Tibial artery (tissue), 4 donors: ENCODE measurements around the gene CLNS1A.

Experiments used
- DNase-seq, 2 donors: peaks; one replicate each; pipeline ENCODE4 v3.0.0-alpha.2; 2019
- H3K27ac ChIP-seq, 2 donors: fragments of 200-600 bp; sonication (generic) in 1 of 2; 1 replicate in 1 of 2; 2 replicates in 1 of 2; pipeline ENCODE4 v1.5.1; 2018 to 2019; ENCODE audit warnings: mild to moderate bottlenecking in 1 of 2
- H3K27me3 ChIP-seq, 2 donors: fragments of 200-600 bp; sonication (generic) in 1 of 2; one replicate each; pipeline versions ENCODE4 v1.5.1 to v1.6.0; 2016 to 2019
- H3K36me3 ChIP-seq, 3 donors: fragments of 200-600 bp; sonication (generic) in 2 of 3; one replicate each; pipeline ENCODE4 v1.5.1; 2016 to 2019; ENCODE audit warnings: mild to moderate bottlenecking in 2 of 3
- H3K4me1 ChIP-seq, 4 donors: fragments of 200-600 bp; sonication (generic) in 2 of 4; 1 replicate in 3 of 4; 2 replicates in 1 of 4; pipeline ENCODE4 v1.5.1; 2016 to 2019
- H3K4me3 ChIP-seq, 2 donors: fragments of 200-600 bp; sonication (generic) in 1 of 2; 1 replicate in 1 of 2; 2 replicates in 1 of 2; pipeline ENCODE4 v1.5.1; 2018 to 2019; ENCODE audit warnings: mild to moderate bottlenecking in 2 of 2
- H3K9me3 ChIP-seq, 3 donors: fragments of 200-600 bp; sonication (generic) in 1 of 3; one replicate each; pipeline ENCODE4 v1.5.1; 2016 to 2019
- intact Hi-C: fragments of 100-400 bp; cut with DNase I; formaldehyde crosslinking; loops from one replicate; pipeline ENCODE4 v1.15.0; 2023; ENCODE audit warnings: low total_unique reads
- TF ChIP-seq, protein P1 (sequence below), 2 experiments: fragments of 200-600 bp in 1 of 2; fragments of 450-650 bp in 1 of 2; IDR thresholded peaks; one replicate each; pipeline ENCODE4 v1.5.1; 2017 to 2019; ENCODE audit warnings: antibody characterized with exemption in 2 of 2, mild to moderate bottlenecking in 1 of 2, moderate library complexity in 1 of 2

Gene CLNS1A

GRCh38 chr11:77637345-77638165 lies at the start of gene CLNS1A:
CLNS1A (minus strand) TSS chr11:77637794; CDS start chr11:77637714, 80 bp downstream.
- Histone ChIP-seq H3K4me1 (peaks cover 0 to 32% (median 19%) of the 10 kb centered on the region in 4 donors), H3K36me3 (no peaks in the 10 kb centered on the region), H3K9me3 (no peaks in the 10 kb centered on the region), H3K27me3 (no peaks in the 10 kb centered on the region), H3K27ac (peak within 1 kb of the TSS; percentile 80 to 87), H3K4me3 (peak within 1 kb of the TSS; percentile 94 to 96)
- DNase-seq = peak; percentile 89 to 91
- TF ChIP-seq, protein P1, sequence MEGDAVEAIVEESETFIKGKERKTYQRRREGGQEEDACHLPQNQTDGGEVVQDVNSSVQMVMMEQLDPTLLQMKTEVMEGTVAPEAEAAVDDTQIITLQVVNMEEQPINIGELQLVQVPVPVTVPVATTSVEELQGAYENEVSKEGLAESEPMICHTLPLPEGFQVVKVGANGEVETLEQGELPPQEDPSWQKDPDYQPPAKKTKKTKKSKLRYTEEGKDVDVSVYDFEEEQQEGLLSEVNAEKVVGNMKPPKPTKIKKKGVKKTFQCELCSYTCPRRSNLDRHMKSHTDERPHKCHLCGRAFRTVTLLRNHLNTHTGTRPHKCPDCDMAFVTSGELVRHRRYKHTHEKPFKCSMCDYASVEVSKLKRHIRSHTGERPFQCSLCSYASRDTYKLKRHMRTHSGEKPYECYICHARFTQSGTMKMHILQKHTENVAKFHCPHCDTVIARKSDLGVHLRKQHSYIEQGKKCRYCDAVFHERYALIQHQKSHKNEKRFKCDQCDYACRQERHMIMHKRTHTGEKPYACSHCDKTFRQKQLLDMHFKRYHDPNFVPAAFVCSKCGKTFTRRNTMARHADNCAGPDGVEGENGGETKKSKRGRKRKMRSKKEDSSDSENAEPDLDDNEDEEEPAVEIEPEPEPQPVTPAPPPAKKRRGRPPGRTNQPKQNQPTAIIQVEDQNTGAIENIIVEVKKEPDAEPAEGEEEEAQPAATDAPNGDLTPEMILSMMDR (IDR thresholded peaks at IDR 0.05) = no peak
- intact Hi-C loops = no loop called here

- Histone ChIP-seq H3K9me3 (no peaks in the 10 kb centered on the region), H3K36me3 (peaks cover 44 to 89% (median 70%) of the 10 kb centered on the region in 3 donors), H3K4me3 (no peak overlapping the region), H3K27me3 (no peaks in the 10 kb centered on the region), H3K27ac (no peak overlapping the region), H3K4me1 (no peaks in the 10 kb centered on the region)
- TF ChIP-seq, protein P1 (IDR thresholded peaks at IDR 0.05) = no peak
- DNase-seq = no peak
- intact Hi-C loops = no loop called here
Measured at GRCh38 chr11:77687088-77687487, 49.5 kb upstream of the CLNS1A start.

- TF ChIP-seq, protein P1 (IDR thresholded peaks at IDR 0.05) = no peak
- no peak for DNase-seq
- H3K4me3 ChIP-seq = no peak overlapping the region
- peaks cover 57 to 89% (median 77%) of the 10 kb centered on the region in 3 donors for H3K36me3 ChIP-seq
- no peaks in the 10 kb centered on the region for H3K27me3 ChIP-seq
- no peaks in the 10 kb centered on the region for H3K4me1 ChIP-seq
- intact Hi-C loops = no loop called here
- H3K27ac ChIP-seq = no peak overlapping the region
- no peaks in the 10 kb centered on the region for H3K9me3 ChIP-seq
Measured at GRCh38 chr11:77677138-77677537, 39.5 kb upstream of the CLNS1A start.

DNA sequence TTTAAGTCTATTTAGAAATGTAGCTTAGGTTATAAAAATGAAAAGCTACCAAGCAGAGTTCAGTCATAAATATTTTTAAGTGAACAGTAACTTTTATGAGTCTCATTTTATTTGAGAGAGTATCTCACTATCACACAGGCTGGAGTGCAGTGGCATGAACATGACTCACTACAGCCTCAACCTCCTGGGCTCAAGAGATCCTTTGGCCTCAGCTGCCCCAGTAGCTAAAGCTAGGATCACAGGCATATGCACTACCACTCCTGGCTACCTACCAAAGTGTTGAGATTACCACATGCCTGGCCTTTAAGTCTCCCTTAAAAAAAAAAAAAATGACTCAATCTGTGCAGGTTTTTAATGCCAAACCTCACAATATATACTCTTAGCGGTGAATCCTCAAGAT lies 34.7 kb upstream of the CLNS1A start:
- Histone ChIP-seq H3K9me3 (no peaks in the 10 kb centered on the region), H3K4me1 (no peaks in the 10 kb centered on the region), H3K27ac (no peak overlapping the region), H3K4me3 (no peak overlapping the region), H3K36me3 (peaks cover 87 to 90% (median 88%) of the 10 kb centered on the region in 3 donors), H3K27me3 (no peaks in the 10 kb centered on the region)
- DNase-seq = no peak
- intact Hi-C loops = no loop called here
- TF ChIP-seq, protein P1 (IDR thresholded peaks at IDR 0.05) = no peak

DNA sequence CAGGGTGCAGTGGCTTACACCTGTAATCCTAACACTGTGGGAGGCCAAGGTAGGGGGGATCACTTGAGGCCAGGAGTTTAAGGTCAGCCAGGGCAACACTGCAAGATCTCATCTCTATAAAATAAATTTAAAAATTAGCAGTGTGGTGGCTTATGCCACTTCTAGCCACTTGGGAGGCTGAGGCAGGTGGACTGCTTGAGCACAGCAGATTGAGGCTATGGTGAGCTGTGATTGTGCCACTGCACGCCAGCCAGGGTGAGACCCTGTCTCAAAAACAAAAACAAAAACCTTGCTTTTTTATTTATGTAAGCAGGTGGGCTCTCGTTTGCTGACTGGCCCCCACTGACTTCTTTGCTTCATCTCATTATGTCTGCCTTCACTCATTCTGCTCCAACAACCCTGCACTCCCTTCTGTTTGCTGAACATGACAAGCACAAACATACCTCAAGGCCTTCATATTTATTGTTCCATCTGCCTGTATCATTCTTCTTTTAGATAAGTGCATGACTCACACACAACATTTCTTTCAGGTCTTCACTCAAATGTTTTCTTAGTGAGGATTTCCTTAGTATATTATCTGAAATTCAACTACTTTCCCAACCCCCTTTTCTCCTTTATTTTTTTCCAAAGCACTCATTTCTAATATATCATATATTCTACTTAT lies 32.4 kb upstream of the CLNS1A start:
- H3K4me3 ChIP-seq = no peak overlapping the region
- DNase-seq = no peak
- no peaks in the 10 kb centered on the region for H3K4me1 ChIP-seq
- no peaks in the 10 kb centered on the region for H3K27me3 ChIP-seq
- no peaks in the 10 kb centered on the region for H3K9me3 ChIP-seq
- intact Hi-C loops = no loop called here
- no peak overlapping the region for H3K27ac ChIP-seq
- peaks cover 65 to 94% (median 75%) of the 10 kb centered on the region in 3 donors for H3K36me3 ChIP-seq
- TF ChIP-seq, protein P1 (IDR thresholded peaks at IDR 0.05) = no peak
